ENCODE results near the gene BMP8B.
"Not testable (repeated sequence)": the region's sequence is repeated elsewhere in the genome, so short reads cannot be mapped to it uniquely, and the experiment has no call there.

BMP8B gene

GRCh38 chr1:39776400-39776713, 12.3 kb downstream of the BMP8B start:
- peak; percentile 86 for DNase-seq (ENCODE audit: low read depth)
- TF ChIP-seq CTCF (IDR thresholded peaks at IDR 0.05; ENCODE audit: insufficient read depth, low read depth, low read length, missing control alignments) = no peak
- H3K4me3 ChIP-seq (ENCODE audit: low read depth, low read length) = no peak overlapping the region; the same call in 1 of the 2 replicates

GRCh38 chr1:39775676-39776399, 12.8 kb downstream of the BMP8B start:
- not testable (repeated sequence) for H3K4me3 ChIP-seq (ENCODE audit: low read depth, low read length); DNase-seq (ENCODE audit: low read depth)

GRCh38 chr1:39775141-39775540, 13.5 kb downstream of the BMP8B start:
- not testable (repeated sequence) for H3K4me3 ChIP-seq (ENCODE audit: low read depth, low read length); DNase-seq (ENCODE audit: low read depth)

GRCh38 chr1:39773369-39773979, 15.2 kb downstream of the BMP8B start:
- not testable (repeated sequence) for H3K4me3 ChIP-seq (ENCODE audit: low read depth, low read length); DNase-seq (ENCODE audit: low read depth)

GRCh38 chr1:39771022-39771532, 17.6 kb downstream of the BMP8B start, which contains the start of gene OXCT2:
Gene OXCT2 (minus strand): TSS chr1:39771348. CDS start chr1:39771255, 93 bp downstream.
- DNase-seq (ENCODE audit: low read depth) = not testable (repeated sequence)
- peak within 1 kb of the TSS; percentile 44 for H3K4me3 ChIP-seq (ENCODE audit: low read depth, low read length)

- not testable (repeated sequence) for DNase-seq (ENCODE audit: low read depth)
- H3K4me3 ChIP-seq (ENCODE audit: low read depth, low read length) = peak overlapping the region; percentile 44
Observed at GRCh38 chr1:39770100-39771021, 18.3 kb downstream of the BMP8B start.

GRCh38 chr1:39769502-39769901, 19.2 kb downstream of the BMP8B start:
- not testable (repeated sequence) for DNase-seq (ENCODE audit: low read depth); H3K4me3 ChIP-seq (ENCODE audit: low read depth, low read length)

- not testable (repeated sequence) for H3K4me3 ChIP-seq (ENCODE audit: low read depth, low read length); DNase-seq (ENCODE audit: low read depth)
Observed at GRCh38 chr1:39766466-39766865, 22.2 kb downstream of the BMP8B start.

- not testable (repeated sequence) for H3K4me3 ChIP-seq (ENCODE audit: low read depth, low read length); DNase-seq (ENCODE audit: low read depth)
Observed at GRCh38 chr1:39764512-39764911, 24.2 kb downstream of the BMP8B start.

- DNase-seq (ENCODE audit: low read depth); H3K4me3 ChIP-seq (ENCODE audit: low read depth, low read length): not testable (repeated sequence)
Observed at GRCh38 chr1:39763619-39764374, 24.9 kb downstream of the BMP8B start.

- no peak overlapping the region for H3K4me3 ChIP-seq (ENCODE audit: low read depth, low read length)
- TF ChIP-seq CTCF (IDR thresholded peaks at IDR 0.05; ENCODE audit: insufficient read depth, low read depth, low read length, missing control alignments) = no peak
- no peak for DNase-seq (ENCODE audit: low read depth)
Observed at GRCh38 chr1:39762550-39763540, 25.8 kb downstream of the BMP8B start.

All from GM12865 (cell line).